ENCODE measurements around the gene PLEKHA7.

- no peak for TF ChIP-seq POLR2A (IDR thresholded peaks at IDR 0.05; ENCODE audit: low read length)
- no peak for TF ChIP-seq GATA1 (IDR thresholded peaks at IDR 0.05; ENCODE audit: low read depth, low read length)
These were observed 122.2 kb downstream of the PLEKHA7 start for GRCh38 chr11:16891964-16892363.
